ENCODE data around the gene LCNL1. TPM values are rescaled to one million over a fixed set of nuclear protein-coding genes. Genes with fewer than 3 reads are reported as not detected.

The LCNL1 gene
- total RNA-seq, 1 donor from 2014 or later = not detected

GRCh38 chr9:136946228-136947027 lies 36.4 kb upstream of the LCNL1 start:
- DNase-seq (ENCODE audit: extremely low read depth, low read depth, low spot score) = no peak

GRCh38 chr9:136947028-136947891 lies 35.5 kb upstream of the LCNL1 start:
- no peak for DNase-seq (ENCODE audit: extremely low read depth, low read depth, low spot score)

- no peak for DNase-seq (ENCODE audit: extremely low read depth, low read depth, low spot score)
Measured at GRCh38 chr9:136947955-136948510, 34.8 kb upstream of the LCNL1 start.

- DNase-seq (ENCODE audit: extremely low read depth, low read depth, low spot score) = no peak
Measured at GRCh38 chr9:136949239-136949816, 33.5 kb upstream of the LCNL1 start.

GRCh38 chr9:136949817-136950655 lies 32.8 kb upstream of the LCNL1 start:
- peak; percentile 10 for DNase-seq (ENCODE audit: extremely low read depth, low read depth, low spot score)

- DNase-seq (ENCODE audit: extremely low read depth, low read depth, low spot score) = no peak
Measured at GRCh38 chr9:136950656-136951276, 32.0 kb upstream of the LCNL1 start.

GRCh38 chr9:136951541-136952320 lies 31.1 kb upstream of the LCNL1 start, which contains the start of gene LCN12:
Gene LCN12 (plus strand): TSS chr9:136952273. CDS start chr9:136952328, 55 bp downstream.
- no peak for DNase-seq (ENCODE audit: extremely low read depth, low read depth, low spot score)

GRCh38 chr9:136952321-136952850 lies 30.4 kb upstream of the LCNL1 start:
- no peak for DNase-seq (ENCODE audit: extremely low read depth, low read depth, low spot score)

GRCh38 chr9:136952876-136953770 lies 29.7 kb upstream of the LCNL1 start:
- no peak for DNase-seq (ENCODE audit: extremely low read depth, low read depth, low spot score)

GRCh38 chr9:136953771-136954269 lies 29.0 kb upstream of the LCNL1 start:
- no peak for DNase-seq (ENCODE audit: extremely low read depth, low read depth, low spot score)

GRCh38 chr9:136954270-136955083 lies 28.3 kb upstream of the LCNL1 start:
- no peak for DNase-seq (ENCODE audit: extremely low read depth, low read depth, low spot score)

- no peak for DNase-seq (ENCODE audit: extremely low read depth, low read depth, low spot score)
Measured at GRCh38 chr9:136955202-136955942, 27.4 kb upstream of the LCNL1 start.

- no peak for DNase-seq (ENCODE audit: extremely low read depth, low read depth, low spot score)
Measured at GRCh38 chr9:136955943-136956335, 26.9 kb upstream of the LCNL1 start.

GRCh38 chr9:136956604-136957003 lies 26.2 kb upstream of the LCNL1 start:
- no peak for DNase-seq (ENCODE audit: extremely low read depth, low read depth, low spot score)

- no peak for DNase-seq (ENCODE audit: extremely low read depth, low read depth, low spot score)
Measured at GRCh38 chr9:136957461-136957860, 25.3 kb upstream of the LCNL1 start.

GRCh38 chr9:136957901-136958300 lies 24.9 kb upstream of the LCNL1 start:
- no peak for DNase-seq (ENCODE audit: extremely low read depth, low read depth, low spot score)
